ENCODE measurements around the gene GIMAP8.

GRCh38 chr7:150413640-150414081 lies 36.8 kb upstream of the GIMAP8 start:
- TF ChIP-seq EZH2phosphoT487 (IDR thresholded peaks at IDR 0.05) = no peak
- TF ChIP-seq, protein P1, sequence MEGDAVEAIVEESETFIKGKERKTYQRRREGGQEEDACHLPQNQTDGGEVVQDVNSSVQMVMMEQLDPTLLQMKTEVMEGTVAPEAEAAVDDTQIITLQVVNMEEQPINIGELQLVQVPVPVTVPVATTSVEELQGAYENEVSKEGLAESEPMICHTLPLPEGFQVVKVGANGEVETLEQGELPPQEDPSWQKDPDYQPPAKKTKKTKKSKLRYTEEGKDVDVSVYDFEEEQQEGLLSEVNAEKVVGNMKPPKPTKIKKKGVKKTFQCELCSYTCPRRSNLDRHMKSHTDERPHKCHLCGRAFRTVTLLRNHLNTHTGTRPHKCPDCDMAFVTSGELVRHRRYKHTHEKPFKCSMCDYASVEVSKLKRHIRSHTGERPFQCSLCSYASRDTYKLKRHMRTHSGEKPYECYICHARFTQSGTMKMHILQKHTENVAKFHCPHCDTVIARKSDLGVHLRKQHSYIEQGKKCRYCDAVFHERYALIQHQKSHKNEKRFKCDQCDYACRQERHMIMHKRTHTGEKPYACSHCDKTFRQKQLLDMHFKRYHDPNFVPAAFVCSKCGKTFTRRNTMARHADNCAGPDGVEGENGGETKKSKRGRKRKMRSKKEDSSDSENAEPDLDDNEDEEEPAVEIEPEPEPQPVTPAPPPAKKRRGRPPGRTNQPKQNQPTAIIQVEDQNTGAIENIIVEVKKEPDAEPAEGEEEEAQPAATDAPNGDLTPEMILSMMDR (IDR thresholded peaks at IDR 0.05) = no peak
